ENCODE data around the gene LYPLA2. TPM values are rescaled to one million over a fixed set of nuclear protein-coding genes. Genes with fewer than 3 reads are reported as not detected.

Gene LYPLA2
- total RNA-seq, result 88.9 and 89.6 TPM in 2 replicates
- long read RNA-seq, transcript LYPLA2-205 (10 exons, 1,810 nt), result major isoform, 12 of 14 reads
- long read RNA-seq, partial matches to known transcripts, result 1 of 14 reads
- long read RNA-seq, other reads (novel, unspliced or antisense), result 1 of 14 reads

DNA sequence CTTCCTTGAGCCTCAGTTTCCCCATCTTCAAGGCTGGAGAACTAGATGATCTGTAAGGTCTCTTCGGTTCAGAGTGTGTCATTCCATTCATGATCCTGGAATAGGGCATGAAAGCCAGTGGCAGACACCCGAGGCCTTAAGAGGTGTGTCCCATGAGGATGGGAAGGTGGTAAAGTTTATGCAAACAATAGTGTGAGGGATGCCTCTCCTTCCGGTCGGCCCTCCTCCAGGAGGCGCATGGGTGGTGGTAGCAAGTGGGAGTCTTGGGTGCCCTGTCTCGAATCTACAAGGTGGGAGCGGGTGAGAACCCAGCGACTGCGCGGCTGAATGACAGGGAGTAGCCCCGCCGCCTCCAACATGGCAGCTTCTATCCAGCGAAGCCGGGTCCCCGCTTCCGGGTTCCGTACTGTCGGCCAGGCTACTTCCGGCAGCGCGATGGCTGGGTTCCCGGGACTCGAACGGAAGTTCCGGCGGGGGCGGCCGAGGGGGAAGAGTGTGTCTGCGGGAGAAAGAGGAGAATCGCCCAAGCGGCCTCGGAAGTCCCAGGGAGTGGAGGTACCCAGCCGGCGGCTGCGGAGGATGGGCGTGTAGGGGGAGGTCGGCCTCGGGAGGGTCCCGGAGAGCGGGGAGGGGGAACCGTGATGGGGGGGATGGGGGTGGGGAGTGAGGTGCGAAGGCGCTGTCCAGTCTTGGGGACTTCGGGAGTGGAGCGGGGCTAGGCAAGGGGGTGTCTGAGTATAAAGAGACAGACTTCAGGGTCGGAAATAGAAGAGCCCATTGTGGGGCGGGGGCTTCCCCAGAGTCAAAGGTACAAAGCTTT, at the start of gene LYPLA2:
Gene LYPLA2 (plus strand): TSS at position 450 of the 820 bp plus-strand sequence. CDS start 1,538 bp downstream, outside the sequence.
- H3K4me1 Mint-ChIP-seq, result peaks cover 18% of the 10 kb centered on the region
- no peaks in the 10 kb centered on the region for H3K9me3 Mint-ChIP-seq
- H3K36me3 Mint-ChIP-seq (ENCODE audit: low read depth), result peaks cover 14% of the 10 kb centered on the region
- TF ChIP-seq CTCF (conservative IDR thresholded peaks at IDR 0.05), result no peak
- peak within 1 kb of the TSS; percentile 99 for H3K4me3 Mint-ChIP-seq
- peak; percentile 86 for DNase-seq (ENCODE audit: low read depth, low spot score)
- H3K27ac Mint-ChIP-seq (ENCODE audit: unreplicated experiment), result peak within 1 kb of the TSS; percentile 91
- H3K27me3 Mint-ChIP-seq (ENCODE audit: low read depth), result peaks cover 3% of the 10 kb centered on the region

- no peak for TF ChIP-seq CTCF (conservative IDR thresholded peaks at IDR 0.05)
- Mint-ChIP-seq H3K4me1 (peaks cover 33% of the 10 kb centered on the region), H3K27me3 (ENCODE audit: low read depth) (no peaks in the 10 kb centered on the region), H3K9me3 (no peaks in the 10 kb centered on the region), H3K36me3 (ENCODE audit: low read depth) (peaks cover 2% of the 10 kb centered on the region), H3K27ac (ENCODE audit: unreplicated experiment) (no peak overlapping the region), H3K4me3 (peak overlapping the region; percentile 94)
- no peak for DNase-seq (ENCODE audit: low read depth, low spot score)
These were observed 49.3 kb upstream of the LYPLA2 start for GRCh38 chr1:23741609-23742008.

DNA sequence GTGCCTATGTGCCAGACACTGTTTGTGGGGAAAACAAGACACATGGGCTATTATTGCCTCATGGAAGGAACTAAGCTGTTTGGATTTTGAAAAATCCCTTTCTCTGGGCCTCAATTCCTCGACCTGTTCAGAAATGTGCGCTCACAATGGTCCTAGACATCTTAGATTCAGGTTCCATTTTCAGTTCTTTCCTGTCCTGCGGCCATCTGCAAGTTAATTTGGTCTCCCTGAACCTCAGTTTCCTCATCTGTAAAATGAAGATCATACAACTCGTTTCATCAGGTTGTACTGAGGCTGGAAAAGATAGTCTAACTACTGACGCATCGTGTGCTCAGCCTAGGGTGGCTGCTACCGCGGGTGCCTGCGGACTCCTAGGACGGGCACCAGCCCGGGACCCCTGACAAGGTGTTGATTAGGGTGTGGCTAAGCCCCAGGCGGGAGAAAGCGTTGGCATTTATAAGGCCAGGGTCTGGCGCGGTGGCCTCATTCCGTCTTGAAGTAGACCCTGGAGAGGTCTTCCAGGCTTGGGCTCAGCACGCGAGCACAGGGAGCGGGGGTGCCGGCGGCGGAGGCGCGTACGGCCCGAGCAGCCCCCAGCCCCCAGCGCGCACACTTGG, 48.2 kb upstream of the LYPLA2 start:
- Mint-ChIP-seq H3K4me3 (peak overlapping the region; percentile 94), H3K27me3 (ENCODE audit: low read depth) (no peaks in the 10 kb centered on the region), H3K27ac (ENCODE audit: unreplicated experiment) (peak overlapping the region; percentile 87), H3K4me1 (peaks cover 39% of the 10 kb centered on the region), H3K36me3 (ENCODE audit: low read depth) (peaks cover 5% of the 10 kb centered on the region), H3K9me3 (no peaks in the 10 kb centered on the region)
- TF ChIP-seq CTCF (conservative IDR thresholded peaks at IDR 0.05), result no peak
- no peak for DNase-seq (ENCODE audit: low read depth, low spot score)

GRCh38 chr1:23743287-23744152, 47.4 kb upstream of the LYPLA2 start, which contains the start of gene ELOA:
ELOA (plus strand) TSS chr1:23743471; CDS start chr1:23743504, 33 bp downstream.
- H3K36me3 Mint-ChIP-seq (ENCODE audit: low read depth), result peaks cover 5% of the 10 kb centered on the region
- no peaks in the 10 kb centered on the region for H3K27me3 Mint-ChIP-seq (ENCODE audit: low read depth)
- peak within 1 kb of the TSS; percentile 87 for H3K27ac Mint-ChIP-seq (ENCODE audit: unreplicated experiment)
- no peaks in the 10 kb centered on the region for H3K9me3 Mint-ChIP-seq
- H3K4me3 Mint-ChIP-seq, result peak within 1 kb of the TSS; percentile 96
- peak; percentile 58 for DNase-seq (ENCODE audit: low read depth, low spot score)
- no peak for TF ChIP-seq CTCF (conservative IDR thresholded peaks at IDR 0.05)
- peaks cover 39% of the 10 kb centered on the region for H3K4me1 Mint-ChIP-seq

- DNase-seq (ENCODE audit: low read depth, low spot score), result no peak
- Mint-ChIP-seq H3K27ac (ENCODE audit: unreplicated experiment) (peak overlapping the region; percentile 51), H3K4me3 (peak overlapping the region; percentile 96), H3K36me3 (ENCODE audit: low read depth) (peaks cover 5% of the 10 kb centered on the region), H3K9me3 (no peaks in the 10 kb centered on the region), H3K27me3 (ENCODE audit: low read depth) (no peaks in the 10 kb centered on the region), H3K4me1 (peaks cover 39% of the 10 kb centered on the region)
- TF ChIP-seq CTCF (conservative IDR thresholded peaks at IDR 0.05), result peak; percentile 54
These were observed 45.4 kb upstream of the LYPLA2 start for GRCh38 chr1:23745515-23745914.

Measured in neural crest cell (in vitro differentiated cells).